ENCODE data around the gene EPN3.

GRCh38 chr17:50540560-50541401 is 8.2 kb downstream of the EPN3 start:
- TF ChIP-seq POLR2A (IDR thresholded peaks at IDR 0.05), result no peak
- no peak for TF ChIP-seq CTCF (IDR thresholded peaks at IDR 0.05)

Measured in uterus (tissue), 2 donors.